HL-60 (cell line): ENCODE data around the gene AMIGO2.

Source experiments
- GABPA ChIP-seq: IDR thresholded peaks from 2 replicates; pipeline ENCODE4 v1.6.1; 2012; ENCODE audit warnings: low read depth
- POLR2AphosphoS5 ChIP-seq: IDR thresholded peaks from 2 replicates; pipeline ENCODE4 v1.6.1; 2012; ENCODE audit warnings: low read depth
- TF ChIP-seq, protein P1 (sequence below): IDR thresholded peaks from one replicate; pipeline ENCODE4 v1.5.1; 2011; ENCODE audit warnings: low read length, control low read depth, inconsistent platforms; ENCODE audit not compliant: insufficient read depth

DNA sequence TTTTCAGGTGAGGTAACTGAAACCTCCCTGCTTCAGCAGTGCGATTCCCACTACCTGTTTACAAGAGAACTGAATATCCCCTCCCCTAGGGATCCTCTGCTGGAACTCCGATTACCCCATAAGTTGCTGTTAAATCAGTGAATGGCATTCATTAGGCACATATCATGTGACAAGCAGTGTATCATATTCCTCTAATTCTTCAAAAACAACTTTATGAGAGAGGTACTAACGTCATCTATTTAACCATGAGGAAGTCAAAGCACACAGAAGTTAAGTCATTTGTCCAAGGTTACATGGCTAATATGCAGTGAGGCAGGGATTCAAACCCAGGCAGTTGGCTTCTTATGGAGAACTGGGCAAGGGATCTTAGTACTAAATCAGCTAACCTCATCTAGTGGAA, 44.3 kb downstream of the AMIGO2 start:
- TF ChIP-seq, protein P1, sequence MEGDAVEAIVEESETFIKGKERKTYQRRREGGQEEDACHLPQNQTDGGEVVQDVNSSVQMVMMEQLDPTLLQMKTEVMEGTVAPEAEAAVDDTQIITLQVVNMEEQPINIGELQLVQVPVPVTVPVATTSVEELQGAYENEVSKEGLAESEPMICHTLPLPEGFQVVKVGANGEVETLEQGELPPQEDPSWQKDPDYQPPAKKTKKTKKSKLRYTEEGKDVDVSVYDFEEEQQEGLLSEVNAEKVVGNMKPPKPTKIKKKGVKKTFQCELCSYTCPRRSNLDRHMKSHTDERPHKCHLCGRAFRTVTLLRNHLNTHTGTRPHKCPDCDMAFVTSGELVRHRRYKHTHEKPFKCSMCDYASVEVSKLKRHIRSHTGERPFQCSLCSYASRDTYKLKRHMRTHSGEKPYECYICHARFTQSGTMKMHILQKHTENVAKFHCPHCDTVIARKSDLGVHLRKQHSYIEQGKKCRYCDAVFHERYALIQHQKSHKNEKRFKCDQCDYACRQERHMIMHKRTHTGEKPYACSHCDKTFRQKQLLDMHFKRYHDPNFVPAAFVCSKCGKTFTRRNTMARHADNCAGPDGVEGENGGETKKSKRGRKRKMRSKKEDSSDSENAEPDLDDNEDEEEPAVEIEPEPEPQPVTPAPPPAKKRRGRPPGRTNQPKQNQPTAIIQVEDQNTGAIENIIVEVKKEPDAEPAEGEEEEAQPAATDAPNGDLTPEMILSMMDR = no peak
- TF ChIP-seq POLR2AphosphoS5 (no peak), GABPA (no peak)
